Stimulated activated CD8-positive, alpha-beta memory T cell treated with anti-CD3 and anti-CD28 coated beads, Interleukin-2, amount 100 ng/mL, for 48 hours (primary cell): Measurements from ENCODE around the gene PRR14L.
"Not testable (repeated sequence)": the region's sequence is repeated elsewhere in the genome, so short reads cannot be mapped to it uniquely, and the experiment has no call there.

Experiments
- DNase-seq, 2 donors: peaks; one replicate each; pipeline ENCODE4 v3.0.0-alpha.2; 2020; ENCODE audit warnings: low read depth in 2 of 2

Gene PRR14L

DNA sequence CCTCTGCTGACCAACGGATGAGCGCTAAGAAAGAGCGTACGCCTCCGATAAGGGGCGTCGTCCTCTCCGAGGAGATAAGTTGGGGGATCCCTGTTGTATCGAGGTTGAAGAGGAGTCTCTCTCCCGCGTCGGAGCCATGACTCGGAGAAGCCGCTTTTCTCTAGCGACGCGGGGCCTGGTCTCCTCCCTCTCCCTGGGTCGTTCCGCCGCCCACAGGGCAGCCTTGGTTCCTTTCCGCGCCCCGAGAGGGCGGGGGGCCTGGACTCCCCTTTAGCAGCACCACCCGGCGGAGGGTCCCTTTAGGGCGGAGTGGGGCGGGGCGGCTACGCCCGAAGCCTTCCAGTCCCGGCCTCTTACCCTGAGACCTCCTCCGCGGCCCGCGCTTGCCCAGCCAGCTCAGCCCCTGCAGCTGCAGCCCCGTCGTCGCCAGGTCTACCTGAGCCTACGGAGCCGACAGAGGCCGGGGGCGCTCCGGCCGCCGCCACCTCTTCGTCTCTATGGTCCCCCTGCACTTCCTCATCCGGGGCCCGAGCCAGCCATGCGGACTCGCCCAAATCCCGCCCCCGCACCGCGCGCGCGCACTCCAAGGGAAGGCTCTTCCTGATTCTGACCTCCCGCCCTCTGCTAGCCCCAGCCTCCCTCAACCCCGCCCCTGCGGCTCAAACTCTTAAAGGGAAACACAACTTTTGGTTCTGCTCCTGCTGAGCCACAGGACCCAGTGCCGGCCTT is at the start of gene PRR14L:
TSS of gene PRR14L (minus strand) at position 497 of the 729 bp plus-strand sequence. CDS start 11,272 bp downstream, outside the sequence.
- peak; percentile 100 for DNase-seq

GRCh38 chr22:31799358-31799757 is 49.4 kb upstream of the PRR14L start:
- not testable (repeated sequence) for DNase-seq

GRCh38 chr22:31790240-31790639 is 40.3 kb upstream of the PRR14L start:
- no peak for DNase-seq

DNA sequence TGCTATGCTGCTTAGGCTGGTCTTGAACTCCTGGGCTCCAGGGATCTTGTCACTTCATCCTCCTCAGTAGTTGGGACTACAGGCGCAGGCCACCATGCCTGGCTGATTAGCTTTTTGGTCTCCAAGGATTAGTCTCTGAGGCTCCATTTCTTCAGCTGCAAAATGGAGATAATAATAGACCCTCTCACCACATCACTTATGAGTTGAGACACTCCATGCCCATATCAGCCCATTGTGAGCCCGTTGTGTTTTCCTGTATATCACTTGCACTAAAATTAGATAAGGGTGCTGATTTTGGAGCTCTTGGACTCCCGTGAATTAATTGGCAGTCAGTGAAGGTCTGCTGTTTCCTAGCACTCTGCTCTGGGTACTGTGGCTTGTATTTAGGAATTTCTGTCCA is 39.9 kb upstream of the PRR14L start:
- no peak for DNase-seq

DNA sequence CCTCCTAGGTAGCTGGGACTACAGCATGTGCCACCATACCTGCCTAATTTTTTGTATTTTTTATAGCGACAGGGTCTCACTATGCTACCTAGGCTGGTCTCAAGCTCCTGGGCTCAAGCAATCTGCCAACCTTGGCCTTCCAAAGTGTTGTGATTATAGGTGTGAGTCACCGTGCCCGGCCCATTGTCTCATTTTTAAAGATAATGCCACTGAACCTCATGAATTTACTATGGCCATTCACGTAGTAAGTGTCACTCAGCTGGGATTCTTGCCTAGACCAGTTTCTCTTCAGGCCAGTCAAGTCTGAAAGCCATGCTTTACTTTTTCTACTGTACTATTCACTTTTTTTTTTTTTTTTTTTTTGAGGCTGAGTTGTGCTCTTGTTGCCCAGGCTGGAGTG is 26.3 kb upstream of the PRR14L start:
- DNase-seq, result no peak

DNA sequence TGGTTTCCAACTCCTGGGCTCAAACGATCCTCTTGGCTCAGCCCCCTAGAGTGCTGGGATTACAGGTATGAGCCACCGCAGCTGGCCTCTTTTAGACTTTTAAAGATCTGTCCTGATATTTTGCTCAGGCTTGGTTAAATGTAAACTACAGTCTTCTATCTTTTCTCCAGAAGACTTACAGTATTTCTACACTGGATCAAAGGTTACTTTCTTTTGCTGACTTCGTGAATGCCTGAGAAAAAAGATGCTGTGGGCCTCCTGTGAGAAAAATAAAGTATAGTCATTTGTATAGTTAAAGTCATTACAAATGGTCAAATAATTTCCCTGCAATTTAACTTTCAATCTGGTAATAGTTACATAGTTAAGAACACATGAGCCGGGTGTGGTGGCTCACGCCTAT is 23.5 kb upstream of the PRR14L start:
- no peak for DNase-seq

DNA sequence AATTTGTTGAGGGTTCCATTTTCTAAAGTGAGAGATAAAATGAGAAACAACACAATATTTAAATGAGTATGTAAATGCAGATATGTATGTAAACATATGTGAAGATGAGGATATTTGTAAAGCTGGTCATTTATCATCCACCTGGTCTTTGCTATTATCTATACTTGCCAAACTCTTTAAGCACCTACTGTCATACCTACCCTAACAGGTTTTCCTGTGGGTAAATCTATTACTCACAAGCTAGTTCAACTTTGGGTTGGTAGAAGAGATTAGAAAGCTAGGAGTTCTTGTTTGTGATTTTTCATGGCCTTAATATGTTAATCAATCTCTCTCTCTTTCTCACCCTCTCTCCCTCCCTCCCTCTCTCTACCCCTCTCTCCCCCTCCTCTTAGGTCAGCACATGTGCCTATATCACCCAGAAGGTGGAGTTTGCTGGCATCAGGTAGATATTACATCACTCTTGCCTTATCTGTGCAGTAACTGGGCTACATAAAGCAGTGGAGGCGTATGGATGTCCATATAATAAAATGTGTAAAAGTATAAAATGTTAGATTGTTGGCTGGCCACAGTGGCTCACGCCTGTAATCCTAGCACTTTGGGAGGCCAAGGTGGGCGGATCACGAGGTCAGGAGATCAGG is 18.6 kb upstream of the PRR14L start:
- DNase-seq, result no peak

- no peak for DNase-seq
These were observed 14.9 kb upstream of the PRR14L start for GRCh38 chr22:31764785-31765184.

- DNase-seq, result not testable (repeated sequence)
These were observed 8.9 kb upstream of the PRR14L start for GRCh38 chr22:31758860-31759259.

- no peak for DNase-seq
These were observed 7.3 kb upstream of the PRR14L start for GRCh38 chr22:31757265-31757664.

DNA sequence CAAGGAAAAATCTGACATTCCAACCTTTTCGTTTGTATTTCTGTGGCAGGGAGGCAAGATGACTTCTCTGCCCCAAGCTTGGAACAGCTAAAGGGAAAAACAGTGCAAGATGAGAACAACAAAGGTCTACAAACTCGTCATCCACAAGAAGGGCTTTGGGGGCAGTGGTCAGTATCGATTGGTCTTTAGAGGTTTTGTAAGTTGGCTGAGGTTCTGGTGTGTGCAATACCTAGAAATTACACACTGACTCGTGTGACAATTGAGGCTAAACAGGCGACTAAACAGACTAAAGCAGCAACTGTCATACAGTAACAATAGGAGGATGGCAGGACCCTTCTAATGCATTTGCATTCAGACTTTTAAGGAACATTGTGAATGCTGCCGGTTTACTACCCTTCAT is 4.9 kb upstream of the PRR14L start:
- DNase-seq, result no peak

GRCh38 chr22:31753634-31754501 is 3.9 kb upstream of the PRR14L start, which contains the start of gene DEPDC5:
Gene DEPDC5, plus strand, starts transcription at chr22:31754019. Its CDS starts 903 bp downstream, at chr22:31754922.
- DNase-seq, result peak; percentile 94 to 95

- DNase-seq, result no peak
These were observed 3.2 kb upstream of the PRR14L start for GRCh38 chr22:31753005-31753633.

DNA sequence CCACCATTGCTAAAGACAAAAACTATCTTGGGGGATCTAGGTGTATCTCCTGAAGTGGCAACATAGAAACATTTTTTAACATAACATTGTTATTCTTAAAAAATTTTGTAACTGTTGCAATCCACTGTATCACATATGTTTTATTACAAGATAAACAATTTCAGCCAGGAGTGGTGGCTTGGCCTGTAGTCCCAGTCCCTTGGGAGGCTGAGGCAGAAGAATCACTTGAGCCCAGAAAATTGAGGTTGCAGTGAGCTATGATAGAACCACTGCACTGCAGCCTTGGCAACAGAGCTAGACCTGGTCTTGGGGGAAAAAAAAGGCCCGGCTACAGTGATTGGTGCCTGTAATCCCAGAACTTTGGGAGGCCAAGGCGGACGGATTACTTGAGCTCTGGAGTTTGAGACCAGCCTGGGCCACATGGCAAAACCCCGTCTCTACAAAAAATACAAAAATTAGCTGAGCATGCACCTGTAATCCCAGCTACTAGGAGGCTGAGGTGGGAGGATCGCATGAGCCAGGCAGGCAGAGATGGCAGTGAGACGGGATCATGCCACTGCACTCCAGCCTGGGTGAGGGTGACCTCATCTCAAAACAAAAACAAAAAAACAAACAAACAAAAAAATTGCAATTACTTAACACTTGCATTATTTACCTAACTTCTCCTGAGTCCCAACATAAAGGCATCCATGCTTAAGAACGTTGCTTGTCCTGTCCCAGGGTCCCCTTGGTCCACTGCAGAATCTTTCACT is 2.3 kb upstream of the PRR14L start:
- DNase-seq, result no peak

GRCh38 chr22:31750365-31751284 is 693 bp upstream of the PRR14L start:
- no peak for DNase-seq

DNA sequence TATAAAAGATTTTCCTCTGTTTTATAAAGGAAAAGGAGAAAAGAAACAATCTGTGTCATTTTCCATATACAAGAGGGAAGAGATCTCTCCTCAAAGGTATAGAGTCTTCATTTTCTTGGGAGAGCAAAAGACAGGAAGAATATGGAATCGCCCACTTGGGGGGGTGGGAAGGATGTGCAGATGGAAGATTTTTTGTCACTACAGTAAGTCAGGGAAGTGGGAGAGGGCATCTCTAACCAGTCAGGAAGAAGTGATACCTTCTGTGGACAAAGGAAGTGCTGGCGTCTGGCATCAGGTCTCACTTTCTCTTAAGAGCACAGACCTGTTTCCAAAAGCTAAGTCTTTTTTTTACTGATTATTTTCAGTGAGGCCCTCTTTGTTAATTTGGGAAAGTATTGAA is 1.4 kb downstream of the PRR14L start:
- no peak for DNase-seq

GRCh38 chr22:31747441-31747840 is 2.5 kb downstream of the PRR14L start:
- DNase-seq, result no peak

DNA sequence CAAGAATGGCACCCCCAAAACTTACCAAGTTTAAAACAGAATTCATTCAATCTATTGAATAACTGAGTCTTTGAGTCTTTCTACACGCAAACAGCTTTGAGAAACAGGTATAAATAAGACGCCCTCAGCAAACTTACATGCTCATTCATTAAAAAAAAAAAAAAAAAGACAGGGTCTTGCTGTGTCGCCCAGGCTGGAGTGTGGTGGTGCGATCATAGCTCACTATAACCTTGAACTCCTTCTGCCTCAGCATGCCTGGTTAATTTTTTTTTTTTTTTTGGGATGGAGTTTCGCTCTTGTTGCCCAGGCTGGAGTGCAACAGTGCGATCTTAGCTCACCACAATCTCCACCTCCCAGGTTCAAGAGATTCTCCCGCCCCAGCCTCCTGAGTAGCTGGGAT is 6.1 kb downstream of the PRR14L start:
- DNase-seq, result no peak

- no peak for DNase-seq
These were observed 7.2 kb downstream of the PRR14L start for GRCh38 chr22:31742682-31743081.

DNA sequence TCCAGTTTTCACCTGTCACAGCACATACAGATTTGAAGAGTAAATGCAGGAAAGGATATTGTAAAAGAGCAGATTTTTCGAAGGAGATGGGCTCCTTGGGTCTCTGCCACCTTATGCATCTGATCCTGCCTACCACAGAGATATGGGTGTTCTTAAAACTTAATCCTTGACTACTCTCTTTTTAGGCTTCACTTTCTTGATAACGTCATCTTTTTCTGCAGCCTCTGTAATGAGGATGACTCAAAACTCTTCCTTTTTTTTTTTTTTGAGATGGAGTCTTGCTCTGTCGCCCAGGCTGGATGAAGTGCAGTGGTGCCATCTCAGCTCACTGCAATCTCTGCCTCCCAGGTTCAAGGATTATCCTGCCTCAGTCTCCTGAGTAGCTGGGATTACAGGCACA is 7.8 kb downstream of the PRR14L start:
- DNase-seq, result no peak
